Lung (tissue), 12 donors: ENCODE results near the gene GPR146. TPM values are rescaled to one million over a fixed set of nuclear protein-coding genes. Genes with fewer than 3 reads are reported as not detected.
A peak's percentile ranks its signal among the peaks of the same experiment; 100 is the strongest.

ENCODE experiments used
- ATAC-seq: fragments of 200-7000 bp; cut with Tn5 transposase; one replicate; pipeline ENCODE4 v1.9.1; 2020; ENCODE audit warnings: moderate number of reproducible peaks; ENCODE audit not compliant: insufficient read depth, low FRiP score
- DNase-seq, 3 donors: peaks; one replicate each; pipeline ENCODE4 v3.0.0-alpha.2; 2013 to 2017
- H3K27ac ChIP-seq, 2 donors: one replicate each; pipeline ENCODE4 v1.5.1; 2013; ENCODE audit warnings: mild to moderate bottlenecking in 2 of 2, moderate library complexity in 2 of 2, control low read depth in 1 of 2, inconsistent platforms in 1 of 2, low read depth in 1 of 2, low read length in 1 of 2
- H3K27me3 ChIP-seq, 3 donors: one replicate each; pipeline ENCODE4 v1.5.1; 2013; ENCODE audit warnings: low read length in 2 of 3; ENCODE audit not compliant: control insufficient read depth in 3 of 3, insufficient read depth in 3 of 3
- H3K36me3 ChIP-seq, 4 donors: one replicate each; pipeline ENCODE4 v1.5.1; 2013; ENCODE audit warnings: low read length in 4 of 4, mild to moderate bottlenecking in 1 of 4, moderate library complexity in 1 of 4; ENCODE audit not compliant: control insufficient read depth in 4 of 4, insufficient read depth in 4 of 4
- H3K4me1 ChIP-seq, 5 donors: one replicate each; pipeline ENCODE4 v1.5.1; 2013; ENCODE audit warnings: low read length in 5 of 5, mild to moderate bottlenecking in 2 of 5, moderate library complexity in 1 of 5; ENCODE audit not compliant: control insufficient read depth in 5 of 5, insufficient read depth in 5 of 5
- H3K4me3 ChIP-seq: one replicate; pipeline ENCODE4 v1.5.1; 2013; ENCODE audit warnings: mild to moderate bottlenecking, control low read depth, moderate library complexity
- H3K9ac ChIP-seq, 2 donors: one replicate each; pipeline ENCODE4 v1.5.1; 2013; ENCODE audit warnings: low read length in 2 of 2, control low read depth in 1 of 2; ENCODE audit not compliant: insufficient read depth in 1 of 2
- H3K9me3 ChIP-seq, 4 donors: one replicate each; pipeline ENCODE4 v1.5.1; 2013; ENCODE audit warnings: low read length in 3 of 4, mild to moderate bottlenecking in 1 of 4, moderate library complexity in 1 of 4; ENCODE audit not compliant: control insufficient read depth in 4 of 4, insufficient read depth in 3 of 4
- WGBS, 2 donors: extraction: QIAGEN DNeasy Blood & Tissue Kit; methylation state at CpG; one replicate each; pipeline ENCODE4 v1.1.7; 2013; 5-methylcytosine and 5-hydroxymethylcytosine counted together
- polyA plus RNA-seq, 2 donors: library from polyadenylated mRNA; stranded (reverse); fragments of 200-250 nt; gene quantifications; one replicate each; pipeline ENCODE4 v1.2.1, GENCODE V29; 2013
- total RNA-seq, 2 donors: library from RNA; depleted of rRNA in 1 of 2; stranded (reverse); fragments of >200 nt in 1 of 2; gene quantifications; one replicate each; pipeline ENCODE4 v1.2.1, GENCODE V29; 2014 to 2021
- TF ChIP-seq, protein P1 (sequence below): IDR thresholded peaks from 2 replicates; pipeline ENCODE4 v1.5.1; 2012; ENCODE audit warnings: mild to moderate bottlenecking; ENCODE audit errors: control extremely low read depth, extremely low read depth
- donor health status: control.
- donor health status: control.
- donor health status: Bipolar disorder and iron deficiency.
- donor health status: healthy.
- donor health status: DM: yes; HTN: yes; CAD: no.

GPR146 gene
- total and polyA plus RNA-seq, 4 donors: 13.7 to 27.1 (median 14.0) TPM

- Histone ChIP-seq H3K4me1 (peaks cover 3 to 30% (median 11%) of the 10 kb centered on the region in 5 donors), H3K36me3 (peaks cover 0 to under 1% (median 0%) of the 10 kb centered on the region in 4 donors), H3K9ac (no peak overlapping the region), H3K27ac (no peak overlapping the region), H3K4me3 (no peak overlapping the region), H3K27me3 (no peaks in the 10 kb centered on the region), H3K9me3 (no peaks in the 10 kb centered on the region)
- WGBS, 2 donors: 90 to 92% methylated on average over 10 of the region's 10 CpGs
- TF ChIP-seq, protein P1, sequence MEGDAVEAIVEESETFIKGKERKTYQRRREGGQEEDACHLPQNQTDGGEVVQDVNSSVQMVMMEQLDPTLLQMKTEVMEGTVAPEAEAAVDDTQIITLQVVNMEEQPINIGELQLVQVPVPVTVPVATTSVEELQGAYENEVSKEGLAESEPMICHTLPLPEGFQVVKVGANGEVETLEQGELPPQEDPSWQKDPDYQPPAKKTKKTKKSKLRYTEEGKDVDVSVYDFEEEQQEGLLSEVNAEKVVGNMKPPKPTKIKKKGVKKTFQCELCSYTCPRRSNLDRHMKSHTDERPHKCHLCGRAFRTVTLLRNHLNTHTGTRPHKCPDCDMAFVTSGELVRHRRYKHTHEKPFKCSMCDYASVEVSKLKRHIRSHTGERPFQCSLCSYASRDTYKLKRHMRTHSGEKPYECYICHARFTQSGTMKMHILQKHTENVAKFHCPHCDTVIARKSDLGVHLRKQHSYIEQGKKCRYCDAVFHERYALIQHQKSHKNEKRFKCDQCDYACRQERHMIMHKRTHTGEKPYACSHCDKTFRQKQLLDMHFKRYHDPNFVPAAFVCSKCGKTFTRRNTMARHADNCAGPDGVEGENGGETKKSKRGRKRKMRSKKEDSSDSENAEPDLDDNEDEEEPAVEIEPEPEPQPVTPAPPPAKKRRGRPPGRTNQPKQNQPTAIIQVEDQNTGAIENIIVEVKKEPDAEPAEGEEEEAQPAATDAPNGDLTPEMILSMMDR: no peak
- DNase-seq (no peak), ATAC-seq (no peak)
Observed at GRCh38 chr7:1085266-1085665, 40.9 kb downstream of the GPR146 start.

GRCh38 chr7:1085910-1086421 lies 41.6 kb downstream of the GPR146 start:
- peaks cover 0 to 3% (median 0%) of the 10 kb centered on the region in 4 donors for H3K36me3 ChIP-seq
- H3K9me3 ChIP-seq: no peaks in the 10 kb centered on the region
- no peaks in the 10 kb centered on the region for H3K27me3 ChIP-seq
- DNase-seq (no peak), ATAC-seq (no peak)
- TF ChIP-seq, protein P1: no peak
- no peak overlapping the region for H3K27ac ChIP-seq
- WGBS, 2 donors: 77 to 88% methylated on average over 11 of the region's 11 CpGs
- H3K9ac ChIP-seq: no peak overlapping the region
- no peak overlapping the region for H3K4me3 ChIP-seq
- peaks cover 3 to 30% (median 11%) of the 10 kb centered on the region in 5 donors for H3K4me1 ChIP-seq

DNA sequence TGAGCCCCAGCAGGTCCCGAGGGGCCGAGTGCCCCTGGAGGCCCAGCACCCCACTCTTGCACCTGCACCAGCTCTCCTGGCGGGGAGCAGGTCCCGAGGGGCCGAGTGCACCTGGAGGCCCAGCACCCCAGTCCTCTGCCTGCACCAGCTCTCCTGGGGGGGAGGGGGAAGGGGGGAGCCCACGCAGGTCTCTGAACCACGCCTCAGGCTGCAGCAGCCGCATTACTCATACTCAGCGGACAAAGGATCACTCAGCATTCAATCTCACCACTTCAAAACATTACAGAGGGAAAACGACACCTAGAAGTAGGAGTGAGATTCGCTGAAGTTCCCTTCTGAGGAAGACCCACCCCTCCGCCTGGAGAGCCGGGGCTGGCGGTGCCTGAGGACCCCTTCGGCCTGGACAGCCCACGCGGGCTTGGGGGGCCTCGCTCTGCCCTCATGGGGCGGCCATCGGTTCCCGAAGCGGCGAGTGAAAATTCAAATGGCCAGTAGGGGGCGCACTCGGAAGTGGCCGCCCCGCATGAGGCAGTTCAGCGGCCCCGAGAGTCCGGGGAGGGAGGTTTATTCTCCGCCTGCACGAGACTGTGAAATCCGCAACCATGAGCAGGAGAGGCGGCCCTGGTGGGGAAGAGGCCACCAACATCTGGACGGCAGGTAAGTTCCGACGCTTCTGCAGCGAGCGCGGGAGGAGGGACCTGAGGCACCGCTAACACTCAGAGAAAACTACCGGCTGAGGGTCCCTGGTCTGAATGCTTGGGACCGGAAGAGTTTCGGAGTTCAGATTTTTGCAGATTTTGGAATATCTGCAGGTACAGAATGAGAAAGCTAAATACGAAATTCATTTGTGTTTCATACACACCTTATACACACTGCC lies 42.5 kb downstream of the GPR146 start:
- 13 to 18% methylated on average over 43 to 45 of the region's 45 CpGs for WGBS, 2 donors

More for the DNA sequence above, 42.5 kb downstream of the GPR146 start:
- Histone ChIP-seq H3K27me3 (no peaks in the 10 kb centered on the region), H3K27ac (peak overlapping the region in 1 of 2 donors; percentile 32), H3K36me3 (peaks cover 0 to 3% (median 0%) of the 10 kb centered on the region in 4 donors), H3K9me3 (no peaks in the 10 kb centered on the region), H3K4me3 (peak overlapping the region; percentile 12), H3K4me1 (peaks cover 3 to 30% (median 11%) of the 10 kb centered on the region in 5 donors), H3K9ac (peak overlapping the region; percentile 34 to 59)
- ATAC-seq: peak; percentile 59
- TF ChIP-seq, protein P1: peak; percentile 64
- peak; percentile 62 to 64 (median 64) for DNase-seq
